Liver (tissue), 9 donors: Measurements from ENCODE around the gene WRNIP1. TPM values are rescaled to one million over a fixed set of nuclear protein-coding genes. Genes with fewer than 3 reads are reported as not detected.

Experiments used
- DNase-seq: peaks from one replicate; pipeline ENCODE4 v3.0.0-alpha.2; 2017; ENCODE audit warnings: low spot score
- H3K27ac ChIP-seq, 2 donors: one replicate each; pipeline ENCODE4 v1.7.0; 2013; ENCODE audit warnings: inconsistent platforms in 2 of 2, low read length in 2 of 2, control low read depth in 1 of 2, low read depth in 1 of 2, mild to moderate bottlenecking in 1 of 2
- H3K27me3 ChIP-seq, 4 donors: one replicate each; pipeline versions ENCODE4 v1.6.1 to v1.7.0; 2013; ENCODE audit warnings: low read length in 3 of 4, inconsistent platforms in 1 of 4, mild to moderate bottlenecking in 1 of 4, moderate library complexity in 1 of 4; ENCODE audit not compliant: control insufficient read depth in 4 of 4, insufficient read depth in 4 of 4
- H3K36me3 ChIP-seq, 4 donors: one replicate each; pipeline versions ENCODE4 v1.6.1 to v1.7.0; 2013; ENCODE audit warnings: low read length in 3 of 4, mild to moderate bottlenecking in 3 of 4, low read depth in 1 of 4, moderate library complexity in 1 of 4; ENCODE audit not compliant: control insufficient read depth in 4 of 4, insufficient read depth in 3 of 4
- H3K4me1 ChIP-seq, 4 donors: one replicate each; pipeline versions ENCODE4 v1.6.1 to v1.7.0; 2013; ENCODE audit warnings: low read length in 3 of 4, mild to moderate bottlenecking in 3 of 4, moderate library complexity in 1 of 4; ENCODE audit not compliant: control insufficient read depth in 4 of 4, insufficient read depth in 4 of 4
- H3K4me3 ChIP-seq, 3 donors: one replicate each; pipeline versions ENCODE4 v1.6.1 to v1.7.0; 2013; ENCODE audit warnings: low read length in 3 of 3, control low read depth in 1 of 3, low read depth in 1 of 3, mild to moderate bottlenecking in 1 of 3
- H3K9ac ChIP-seq, 2 donors: one replicate each; pipeline ENCODE4 v1.7.0; 2013; ENCODE audit warnings: low read length in 2 of 2, mild to moderate bottlenecking in 2 of 2, moderate library complexity in 2 of 2, control low read depth in 1 of 2, low read depth in 1 of 2
- H3K9me3 ChIP-seq, 4 donors: one replicate each; pipeline versions ENCODE4 v1.6.1 to v1.7.0; 2013; ENCODE audit warnings: low read length in 3 of 4; ENCODE audit not compliant: control insufficient read depth in 4 of 4
- ATF3 ChIP-seq: IDR thresholded peaks from 2 replicates; pipeline ENCODE4 v1.6.1; 2016; ENCODE audit warnings: antibody characterized with exemption
- CTCF ChIP-seq: fragments of 150-350 bp; IDR thresholded peaks from 2 replicates; pipeline ENCODE4 v1.5.1; 2017; ENCODE audit warnings: improper control_type of control experiment, low read depth, low read length; ENCODE audit not compliant: missing input control
- EGR1 ChIP-seq, 2 donors: IDR thresholded peaks; 2 replicates each; pipeline ENCODE4 v1.6.1; 2016 to 2018; ENCODE audit warnings: antibody characterized with exemption in 2 of 2, low read depth in 2 of 2
- FOXA1 ChIP-seq: IDR thresholded peaks from 2 replicates; pipeline ENCODE4 v1.6.1; 2016; ENCODE audit warnings: antibody characterized with exemption
- FOXA2 ChIP-seq: IDR thresholded peaks from 2 replicates; pipeline ENCODE4 v1.6.1; 2016; ENCODE audit warnings: antibody characterized with exemption
- HNF4A ChIP-seq, 2 donors: conservative IDR thresholded peaks; 2 replicates each; pipeline ENCODE4 v1.6.1; 2016; ENCODE audit warnings: antibody characterized with exemption in 2 of 2, mild to moderate bottlenecking in 2 of 2
- HNF4G ChIP-seq: IDR thresholded peaks from 2 replicates; pipeline ENCODE4 v1.6.1; 2016; ENCODE audit warnings: antibody characterized with exemption
- MAX ChIP-seq: IDR thresholded peaks from 2 replicates; pipeline ENCODE4 v1.6.1; 2016; ENCODE audit warnings: antibody characterized with exemption
- RAD21 ChIP-seq, 2 donors: IDR thresholded peaks; 2 replicates each; pipeline ENCODE4 v1.6.1; 2016; ENCODE audit warnings: antibody characterized with exemption in 2 of 2, mild to moderate bottlenecking in 2 of 2
- REST ChIP-seq: IDR thresholded peaks from 2 replicates; pipeline ENCODE4 v1.6.1; 2016; ENCODE audit warnings: antibody characterized with exemption, mild to moderate bottlenecking
- RXRA ChIP-seq, 2 donors: IDR thresholded peaks; 2 replicates each; pipeline ENCODE4 v1.6.1; 2017 to 2018; ENCODE audit warnings: antibody characterized with exemption in 2 of 2, mild to moderate bottlenecking in 1 of 2
- SP1 ChIP-seq: IDR thresholded peaks from 2 replicates; pipeline ENCODE4 v1.6.1; 2018; ENCODE audit warnings: antibody characterized with exemption, mild to moderate bottlenecking
- TAF1 ChIP-seq: conservative IDR thresholded peaks from 2 replicates; pipeline ENCODE4 v1.6.1; 2016; ENCODE audit warnings: antibody characterized with exemption, mild to moderate bottlenecking
- YY1 ChIP-seq: IDR thresholded peaks from 2 replicates; pipeline ENCODE4 v1.6.1; 2016; ENCODE audit warnings: antibody characterized with exemption, mild to moderate bottlenecking
- ZBTB33 ChIP-seq: IDR thresholded peaks from 2 replicates; pipeline ENCODE4 v1.6.1; 2016; ENCODE audit warnings: antibody characterized with exemption
- WGBS: extraction: QIAGEN DNeasy Blood & Tissue Kit; methylation state at CpG from one replicate; pipeline ENCODE4 v1.1.7; 2013; 5-methylcytosine and 5-hydroxymethylcytosine counted together
- polyA plus RNA-seq, 2 donors: library from polyadenylated mRNA; stranded (reverse) in 1 of 2; unstranded in 1 of 2; fragments of 200-250 nt in 1 of 2; fragments of >200 nt in 1 of 2; fragmentation: Nextera tagmentation in 1 of 2; extraction: Ambion mirVana in 1 of 2; gene quantifications; one replicate each; pipeline versions ENCODE4 v1.2.1 to v1.2.3, GENCODE V29; 2013 to 2015
- total RNA-seq, 2 donors: library from RNA; depleted of rRNA; stranded (reverse); fragments of >200 nt; gene quantifications; one replicate each; pipeline ENCODE4 v1.2.3, GENCODE V29; 2014
- donor health status: healthy.
- donor health status: healthy.
- donor health status: healthy.
- donor health status: healthy.
- donor health status: healthy.

WRNIP1 gene
- total and polyA plus RNA-seq, 4 donors: 10.0 to 32.7 (median 23.9) TPM

- no peak for TF ChIP-seq TAF1
Observed at GRCh38 chr6:2810092-2810671, 45.0 kb downstream of the WRNIP1 start (continued).

- peaks cover 0 to 2% (median 0%) of the 10 kb centered on the region in 4 donors for H3K4me1 ChIP-seq
- WGBS: 93% methylated on average over 3 of the region's 3 CpGs
Observed at GRCh38 chr6:2812695-2813094, 47.5 kb downstream of the WRNIP1 start.

More at GRCh38 chr6:2812695-2813094, 47.5 kb downstream of the WRNIP1 start:
- no peak overlapping the region for H3K4me3 ChIP-seq
- no peak overlapping the region for H3K9ac ChIP-seq
- H3K27ac ChIP-seq: no peak overlapping the region
- no peaks in the 10 kb centered on the region for H3K27me3 ChIP-seq
- no peaks in the 10 kb centered on the region for H3K36me3 ChIP-seq
- no peak for DNase-seq
- H3K9me3 ChIP-seq: peaks cover 0 to 7% (median 1%) of the 10 kb centered on the region in 4 donors
- TF ChIP-seq SP1 (no peak), HNF4A (conservative IDR thresholded peaks at IDR 0.05) (no peak), EGR1 (IDR thresholded peaks at IDR 0.05; ENCODE audit: low read depth in 2 of 2) (no peak), RXRA (IDR thresholded peaks at IDR 0.05) (no peak), ATF3 (no peak), MAX (no peak), FOXA2 (no peak), REST (no peak), ZBTB33 (no peak), RAD21 (IDR thresholded peaks at IDR 0.05) (no peak), YY1 (no peak), HNF4G (no peak), CTCF (no peak), FOXA1 (no peak)
